GM18873 (cell line): ENCODE results near the gene C1orf56.

Experiments
- ATAC-seq: cut with Tn5 transposase; IDR thresholded peaks from one replicate; pipeline ENCODE4 v1.9.1; 2021; ENCODE audit warnings: mild to moderate bottlenecking, moderate library complexity, moderate number of reproducible peaks; ENCODE audit not compliant: unreplicated experiment, low FRiP score

Gene C1orf56

GRCh38 chr1:151013518-151013917, 34.0 kb upstream of the C1orf56 start:
- ATAC-seq: no peak

- ATAC-seq: no peak
These were observed 22.9 kb upstream of the C1orf56 start for GRCh38 chr1:151024540-151025146.

- ATAC-seq: no peak
These were observed 21.1 kb upstream of the C1orf56 start for GRCh38 chr1:151026460-151026859.

GRCh38 chr1:151032164-151032563, 15.4 kb upstream of the C1orf56 start:
- ATAC-seq: no peak

GRCh38 chr1:151035167-151035566, 12.4 kb upstream of the C1orf56 start:
- no peak for ATAC-seq

- ATAC-seq: no peak
These were observed 11.2 kb upstream of the C1orf56 start, which contains the start of gene BNIPL for GRCh38 chr1:151036356-151036755. Gene BNIPL (plus strand): TSS chr1:151036586. CDS start chr1:151036726, 140 bp downstream.

GRCh38 chr1:151037032-151037431, 10.5 kb upstream of the C1orf56 start:
- ATAC-seq: no peak

GRCh38 chr1:151039521-151039920, 8.0 kb upstream of the C1orf56 start:
- no peak for ATAC-seq

GRCh38 chr1:151043163-151043562, 4.4 kb upstream of the C1orf56 start:
- ATAC-seq: no peak

- ATAC-seq: peak; percentile 48
These were observed 534 bp downstream of the C1orf56 start for GRCh38 chr1:151047925-151048644.

- peak; percentile 5 for ATAC-seq
These were observed 1.1 kb downstream of the C1orf56 start for GRCh38 chr1:151048645-151049032.

- ATAC-seq: no peak
These were observed 1.9 kb downstream of the C1orf56 start for GRCh38 chr1:151049458-151049857.

GRCh38 chr1:151050051-151050688, 2.6 kb downstream of the C1orf56 start:
- ATAC-seq: no peak

GRCh38 chr1:151051356-151052009, 3.9 kb downstream of the C1orf56 start:
- no peak for ATAC-seq

- no peak for ATAC-seq
These were observed 7.5 kb downstream of the C1orf56 start for GRCh38 chr1:151054971-151055547.

- no peak for ATAC-seq
These were observed 8.0 kb downstream of the C1orf56 start for GRCh38 chr1:151055581-151055980.

GRCh38 chr1:151056149-151056548, 8.6 kb downstream of the C1orf56 start:
- no peak for ATAC-seq

- ATAC-seq: no peak
These were observed 11.1 kb downstream of the C1orf56 start for GRCh38 chr1:151058692-151059091.

- ATAC-seq: peak; percentile 59
These were observed 11.8 kb downstream of the C1orf56 start, which contains the start of gene CDC42SE1 for GRCh38 chr1:151059109-151060006. Gene CDC42SE1 (minus strand): TSS chr1:151059622. CDS start chr1:151055730, 3,892 bp downstream.
